NCI-H69 (cell line): ENCODE results near the gene CWC22.
"Not testable (repeated sequence)": the region's sequence is repeated elsewhere in the genome, so short reads cannot be mapped to it uniquely, and the experiment has no call there.

ENCODE experiments used
- DNase-seq: peaks from one replicate; lab custom pipeline; 2025; lab: John Stamatoyannopoulos, UW

CWC22 gene

GRCh38 chr2:179950391-179950790, 56.7 kb downstream of the CWC22 start:
- DNase-seq, result no peak

GRCh38 chr2:179949438-179949837, 57.7 kb downstream of the CWC22 start:
- no peak for DNase-seq

- DNase-seq, result no peak
Measured at GRCh38 chr2:179948058-179948457, 59.0 kb downstream of the CWC22 start.

- DNase-seq, result no peak
Measured at GRCh38 chr2:179946810-179947615, 60.1 kb downstream of the CWC22 start.

DNA sequence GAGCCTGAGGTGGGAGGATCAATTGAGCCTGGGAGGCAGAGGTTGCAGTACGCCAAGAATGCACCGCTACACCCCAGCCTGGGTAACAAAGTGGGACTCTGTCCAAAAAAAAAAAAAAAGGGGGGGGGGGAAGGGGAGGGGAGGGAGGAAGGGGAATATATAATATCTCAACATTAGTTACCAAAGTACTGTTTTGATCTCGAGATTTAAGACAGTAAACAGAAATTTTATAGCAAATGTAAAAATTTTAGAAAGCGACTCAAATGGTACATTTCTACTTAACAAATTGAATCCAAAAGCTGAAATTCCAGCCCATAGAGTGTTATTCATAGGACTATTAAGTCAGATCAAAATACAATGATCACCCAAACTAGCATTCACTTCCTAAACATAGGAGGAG, 60.8 kb downstream of the CWC22 start:
- DNase-seq, result no peak

GRCh38 chr2:179939259-179939658, 67.8 kb downstream of the CWC22 start:
- peak; percentile 21 for DNase-seq

DNA sequence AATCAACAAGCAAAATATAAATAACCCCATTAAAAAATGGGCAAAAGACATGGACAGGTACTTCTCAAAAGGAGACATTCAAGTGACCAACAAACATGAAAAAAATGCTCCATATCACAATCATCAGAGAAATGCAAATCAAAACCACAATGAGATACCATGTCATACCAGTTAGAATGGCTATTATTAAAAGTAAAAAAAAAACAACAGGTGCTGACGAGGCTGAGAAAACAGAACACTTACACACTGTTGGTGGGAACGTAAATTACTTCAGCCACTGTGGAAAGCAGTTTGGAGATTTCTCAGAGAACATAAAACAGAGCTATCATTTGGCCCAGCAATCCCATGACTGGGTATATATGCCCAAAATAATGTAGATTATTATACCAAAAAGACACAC, 69.1 kb downstream of the CWC22 start:
- no peak for DNase-seq

GRCh38 chr2:179936654-179937053, 70.4 kb downstream of the CWC22 start:
- DNase-seq, result peak; percentile 26

GRCh38 chr2:179936141-179936540, 71.0 kb downstream of the CWC22 start:
- no peak for DNase-seq

GRCh38 chr2:179932786-179933185, 74.3 kb downstream of the CWC22 start:
- no peak for DNase-seq

DNA sequence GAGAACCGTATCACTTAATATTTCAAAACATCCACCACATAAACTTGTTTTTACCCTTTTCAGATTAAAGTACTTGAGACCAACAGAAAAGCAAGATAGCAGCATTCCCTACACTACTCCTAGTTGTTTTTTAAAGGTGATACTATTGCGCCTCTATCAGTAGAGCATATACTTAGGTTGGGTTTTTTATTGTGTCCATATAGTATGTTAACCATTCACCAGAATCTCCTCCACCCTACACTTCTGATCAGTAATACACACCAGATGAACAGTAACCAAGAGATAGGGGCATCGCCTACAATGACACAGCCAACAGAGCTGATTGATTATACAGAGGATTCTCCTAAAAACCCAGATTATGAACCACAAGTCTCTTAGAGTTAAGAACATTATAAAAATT, 75.6 kb downstream of the CWC22 start:
- no peak for DNase-seq

GRCh38 chr2:179929997-179930396, 77.1 kb downstream of the CWC22 start:
- not testable (repeated sequence) for DNase-seq

DNA sequence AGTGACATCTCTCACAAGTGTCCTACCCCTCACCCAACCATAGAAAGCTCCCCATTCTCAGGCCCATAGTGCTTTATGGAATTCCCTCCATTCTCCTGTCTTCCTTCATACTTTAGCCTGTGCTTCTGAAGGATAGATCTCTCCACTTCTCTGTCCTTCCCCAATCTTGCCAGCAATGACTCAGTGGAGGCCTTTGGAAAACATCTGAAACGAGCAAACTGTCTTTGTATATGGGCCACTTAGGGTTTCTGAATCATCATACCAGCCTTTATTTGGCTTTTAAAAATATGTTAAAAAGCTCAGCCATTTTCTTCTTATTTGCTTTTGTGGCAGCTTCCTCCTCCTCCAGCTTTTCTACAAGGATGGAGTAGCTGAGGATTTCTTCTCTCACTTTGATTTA, 80.1 kb downstream of the CWC22 start:
- DNase-seq, result no peak

DNA sequence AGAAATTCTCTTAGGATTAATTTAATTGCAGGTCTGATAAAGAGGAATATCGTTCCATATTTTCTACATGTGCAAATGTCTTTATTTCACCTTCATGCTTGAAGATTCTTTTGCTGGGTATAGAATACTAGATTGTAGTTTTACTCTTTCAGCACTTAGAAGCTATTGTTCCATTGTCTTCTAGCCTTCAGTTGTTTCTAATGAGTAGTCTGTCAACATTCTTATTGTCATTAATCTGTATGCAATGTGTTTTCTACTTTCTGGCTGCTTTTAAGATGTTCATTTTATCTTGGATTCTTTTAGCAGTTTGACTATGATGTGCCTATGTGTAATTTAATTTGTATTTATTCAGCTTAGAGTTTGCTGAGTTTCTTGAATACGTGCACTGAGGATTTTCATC, 81.4 kb downstream of the CWC22 start:
- DNase-seq, result no peak

- DNase-seq, result peak; percentile 2
Measured at GRCh38 chr2:179917272-179917671, 89.8 kb downstream of the CWC22 start.

DNA sequence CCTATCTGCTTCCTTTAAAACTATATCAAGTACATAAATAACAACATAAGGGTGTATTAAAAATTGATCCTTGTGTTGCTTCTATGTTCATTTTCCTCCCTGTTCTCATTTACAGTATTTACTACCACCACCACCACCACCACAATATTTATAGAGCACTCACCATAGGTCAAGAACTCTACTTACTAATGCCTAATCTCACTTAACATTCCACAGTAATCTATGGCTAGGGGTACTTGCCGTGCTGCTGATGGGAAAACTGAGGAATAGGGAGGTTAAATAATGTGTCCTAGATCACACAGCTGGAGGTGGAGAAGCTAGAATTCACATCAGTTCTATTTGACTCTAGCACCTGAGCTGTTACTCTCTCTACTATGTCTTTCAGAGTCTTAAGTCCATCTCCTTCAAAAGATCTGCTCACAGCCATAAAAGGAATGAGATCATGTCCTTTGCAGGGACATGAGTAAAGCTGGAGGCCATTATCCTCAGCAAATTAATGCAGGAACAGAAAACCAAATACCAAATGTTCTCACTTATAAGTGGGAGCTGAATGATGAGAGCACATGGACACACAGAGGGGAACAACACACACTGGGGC, 91.6 kb downstream of the CWC22 start:
- DNase-seq, result no peak

GRCh38 chr2:179913809-179914208, 93.3 kb downstream of the CWC22 start:
- no peak for DNase-seq

GRCh38 chr2:179911569-179911968, 95.5 kb downstream of the CWC22 start:
- no peak for DNase-seq

DNA sequence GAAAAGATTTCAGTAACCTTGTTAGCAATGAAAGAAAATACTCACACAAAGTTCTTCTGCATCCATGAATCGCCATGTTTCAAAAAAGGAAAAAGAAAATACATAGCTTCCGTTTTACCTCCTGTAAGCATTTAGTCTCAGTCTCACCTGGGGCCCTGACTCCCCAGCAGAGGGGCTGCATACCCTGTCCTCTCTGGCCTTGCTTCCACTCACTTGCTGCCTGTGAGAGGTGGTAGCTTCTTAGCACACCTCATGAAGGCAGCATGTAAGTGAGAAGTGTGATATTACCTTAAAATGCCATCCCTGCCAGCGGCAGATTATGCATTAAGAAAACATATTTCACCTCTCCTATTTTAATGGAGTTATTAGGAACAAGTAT, 96.4 kb downstream of the CWC22 start:
- no peak for DNase-seq

DNA sequence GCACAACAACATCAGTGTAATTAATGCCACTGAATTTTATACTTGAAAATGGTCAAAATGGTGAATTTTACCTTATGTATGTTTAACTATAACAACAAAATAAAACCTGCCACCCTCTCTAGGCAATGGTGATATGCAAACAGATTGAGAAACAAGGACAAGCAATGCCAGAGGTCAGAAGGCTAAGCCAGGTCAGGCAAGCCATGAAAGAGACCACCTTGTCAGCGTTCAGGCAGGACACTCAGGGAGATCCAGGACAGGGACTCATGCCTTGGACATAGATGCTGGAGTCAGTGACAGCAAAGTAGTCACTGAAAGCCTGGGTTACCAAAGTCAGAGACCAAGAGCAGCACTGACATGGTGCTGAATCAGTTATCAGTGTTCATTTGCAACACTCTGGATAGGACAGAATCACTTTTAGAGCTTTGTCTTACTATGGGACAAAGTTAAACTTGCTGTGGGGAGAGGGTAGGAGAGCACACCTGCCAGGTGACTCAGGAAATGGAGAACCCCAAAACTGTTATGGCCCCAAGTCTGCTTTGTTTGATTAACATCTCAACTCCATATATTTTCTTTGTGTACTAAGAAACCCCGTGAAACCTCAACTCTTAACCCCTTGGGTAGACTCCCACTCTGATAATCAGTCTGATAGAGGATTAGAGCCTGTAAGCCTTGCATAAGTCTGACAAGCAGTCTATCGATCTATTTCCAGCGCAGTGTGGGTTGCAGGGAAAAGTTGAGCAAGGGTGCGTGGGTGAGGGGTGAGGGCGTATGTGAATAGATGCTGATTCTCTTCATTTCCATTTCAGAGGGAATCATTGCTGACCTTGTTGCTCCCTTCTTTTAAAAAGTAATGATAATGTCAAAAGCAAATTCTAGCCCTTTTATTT, 97.0 kb downstream of the CWC22 start:
- no peak for DNase-seq

DNA sequence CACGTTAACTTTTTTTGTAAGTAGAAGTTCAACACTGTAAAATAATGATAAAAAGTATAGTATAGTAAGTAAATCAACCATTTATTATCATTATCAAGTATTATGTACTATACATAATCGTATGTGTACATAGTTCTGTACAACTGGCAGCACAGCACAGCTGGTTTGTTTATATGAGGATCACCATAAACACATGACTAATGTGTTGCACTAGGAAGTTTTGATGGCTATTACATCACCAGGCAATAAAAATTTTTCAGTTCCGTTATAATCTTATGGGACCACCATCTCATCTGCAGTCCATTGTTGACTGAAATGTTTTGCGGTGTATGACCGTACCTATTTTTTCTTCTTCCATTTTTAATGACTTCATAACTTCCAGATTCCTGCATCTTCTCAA, 106.4 kb downstream of the CWC22 start:
- no peak for DNase-seq

DNA sequence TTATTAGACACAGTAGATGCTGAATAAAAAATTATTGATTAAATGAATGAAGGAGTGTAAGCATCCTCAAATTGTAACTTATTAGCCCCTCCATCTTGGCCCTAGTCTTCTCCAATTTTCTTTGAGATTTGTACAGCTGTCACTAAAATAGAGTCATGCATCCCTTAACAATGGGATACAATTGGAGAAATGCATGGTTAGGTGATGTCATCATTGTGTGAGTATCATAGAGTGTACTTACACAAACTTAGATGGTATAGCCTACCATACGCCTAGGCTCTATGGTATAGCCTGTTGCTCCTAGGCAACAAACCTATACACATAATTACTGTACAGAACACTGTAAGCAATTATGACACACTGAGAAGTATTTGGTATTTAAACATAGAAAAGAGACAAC, 107.4 kb downstream of the CWC22 start:
- DNase-seq, result no peak

GRCh38 chr2:179898873-179899272, 108.2 kb downstream of the CWC22 start:
- peak; percentile 54 for DNase-seq
